Stomach (tissue), 4 donors: ENCODE data around the gene CFI.

ENCODE experiments used
- CTCF ChIP-seq, 7 experiments: fragments of 450-650 bp in 4 of 7; fragments of 200-600 bp in 3 of 7; sonication (generic) in 3 of 7; IDR thresholded peaks; one replicate each; pipeline ENCODE4 v1.5.1; 2016 to 2019; ENCODE audit warnings: antibody characterized with exemption in 7 of 7, control low read depth in 2 of 7, mild to moderate bottlenecking in 1 of 7
- EP300 ChIP-seq: sonication (generic); formaldehyde crosslinking; IDR thresholded peaks from one replicate; pipeline ENCODE4 v1.6.1; 2017; ENCODE audit warnings: antibody characterized with exemption
- POLR2A ChIP-seq, 4 donors: fragments of 450-650 bp; IDR thresholded peaks; one replicate each; pipeline ENCODE4 v1.6.1; 2016; ENCODE audit warnings: antibody characterized with exemption in 4 of 4, control low read depth in 2 of 4, mild to moderate bottlenecking in 1 of 4, moderate library complexity in 1 of 4
- POLR2AphosphoS5 ChIP-seq, 3 donors: sonication (generic); formaldehyde crosslinking; IDR thresholded peaks; one replicate each; pipeline ENCODE4 v1.6.1; 2016; ENCODE audit warnings: antibody characterized with exemption in 3 of 3

GRCh38 chr4:109738104-109738872 lies 63.5 kb downstream of the CFI start:
- TF ChIP-seq CTCF (IDR thresholded peaks at IDR 0.05) (no peak), POLR2AphosphoS5 (IDR thresholded peaks at IDR 0.05) (no peak), EP300 (no peak), POLR2A (IDR thresholded peaks at IDR 0.05) (no peak)
